HT1080 (cell line): ENCODE results near the gene CA10. TPM values are rescaled to one million over a fixed set of nuclear protein-coding genes. Genes with fewer than 3 reads are reported as not detected.
A peak's percentile ranks its signal among the peaks of the same experiment; 100 is the strongest.

Experiments used
- DNase-seq: peaks from one replicate; pipeline ENCODE4 v3.0.0-alpha.2; 2015; ENCODE audit warnings: low read depth
- total RNA-seq: library from RNA; depleted of rRNA; stranded (reverse); fragments of >200 nt; shearing (Covaris generic); gene quantifications from 2 replicates; pipeline ENCODE4 v1.2.3, GENCODE V29; 2014

CA10 gene
- total RNA-seq, 1 experiment from 2014 or later = not detected

DNA sequence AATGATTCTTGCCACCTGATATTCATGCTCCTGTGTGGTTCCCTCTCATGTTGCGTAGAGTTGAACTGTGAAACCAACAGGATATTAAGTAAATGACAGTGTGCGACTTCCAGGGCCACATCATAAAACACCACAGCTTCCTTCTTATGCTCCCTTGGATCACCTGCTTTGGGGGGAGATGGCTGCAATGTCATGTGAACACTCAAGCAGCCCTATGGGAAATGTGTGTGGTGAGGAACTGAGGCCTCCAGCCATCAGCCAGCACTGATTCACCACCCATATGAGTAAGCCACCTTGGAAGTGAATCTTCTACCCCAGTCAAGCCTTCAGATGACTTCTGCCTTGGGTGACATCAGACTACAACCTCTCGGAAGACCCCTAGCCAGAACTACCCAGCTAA is 470.6 kb downstream of the CA10 start:
- no peak for DNase-seq

DNA sequence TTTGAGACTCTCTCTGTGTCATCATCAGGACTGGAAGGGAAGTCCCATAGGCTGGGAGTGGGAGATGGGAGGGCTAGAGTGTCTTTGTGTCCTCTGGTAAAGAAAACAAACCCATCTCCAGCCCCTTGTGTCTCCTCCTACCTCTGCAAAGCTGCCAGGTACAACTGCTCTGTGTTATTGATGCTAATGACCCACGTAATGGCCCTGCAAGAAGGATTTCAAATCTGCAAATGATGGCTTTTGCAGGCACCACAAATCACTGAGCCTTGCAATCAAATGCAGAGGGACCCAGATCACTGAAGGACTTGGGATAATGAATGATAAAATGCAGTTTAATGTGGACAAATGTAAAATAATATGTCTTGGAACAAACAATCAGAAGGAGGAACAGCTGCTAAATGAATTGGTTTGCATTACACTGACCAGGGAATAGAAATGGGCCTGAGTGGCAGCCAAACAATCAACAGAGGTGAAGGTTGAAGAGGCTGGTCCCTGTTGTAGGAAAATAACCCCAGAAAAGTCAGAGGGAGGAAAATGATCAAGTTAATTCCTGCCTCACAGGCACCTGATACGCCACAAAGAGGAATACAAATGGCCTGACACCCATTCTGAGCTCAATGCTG is 473.1 kb downstream of the CA10 start:
- DNase-seq = no peak

DNA sequence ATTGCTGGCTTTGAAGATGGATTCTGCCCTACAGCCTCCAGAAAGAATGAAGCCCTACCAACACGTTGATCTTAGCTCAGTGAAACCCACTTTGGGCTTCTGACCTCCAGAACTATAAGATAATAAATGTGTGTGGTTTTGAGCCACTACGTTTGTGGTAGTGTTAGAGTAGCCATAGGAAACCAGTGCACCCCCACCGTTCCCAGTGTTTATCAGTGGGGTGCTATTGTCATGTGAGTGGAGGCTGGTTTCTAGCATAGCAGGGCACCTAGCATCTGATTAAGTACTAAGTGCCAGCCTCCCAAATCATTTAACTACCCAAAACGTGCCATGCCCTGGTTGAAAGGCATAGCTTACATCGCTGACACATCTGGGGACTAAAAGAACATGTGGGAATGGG is 474.3 kb downstream of the CA10 start:
- no peak for DNase-seq

DNA sequence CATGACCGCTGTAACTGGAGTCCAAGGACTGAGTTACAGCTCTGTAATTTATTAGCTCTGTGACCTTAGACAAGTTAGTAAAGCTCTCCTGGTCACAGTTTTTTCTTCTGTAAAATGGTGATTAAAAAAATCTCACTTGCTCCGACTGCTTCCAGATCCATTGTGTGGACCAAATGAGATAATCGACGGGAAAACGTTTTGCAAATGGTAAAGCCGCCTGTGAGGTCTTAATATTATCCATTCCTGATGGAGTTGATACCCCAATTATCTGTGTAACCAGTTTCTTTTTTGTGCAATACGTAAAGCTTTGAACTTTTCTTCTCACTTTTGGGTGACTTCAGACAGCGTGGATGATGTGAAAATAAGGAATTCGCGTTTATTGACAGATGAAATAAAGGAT is 475.2 kb downstream of the CA10 start:
- no peak for DNase-seq

DNA sequence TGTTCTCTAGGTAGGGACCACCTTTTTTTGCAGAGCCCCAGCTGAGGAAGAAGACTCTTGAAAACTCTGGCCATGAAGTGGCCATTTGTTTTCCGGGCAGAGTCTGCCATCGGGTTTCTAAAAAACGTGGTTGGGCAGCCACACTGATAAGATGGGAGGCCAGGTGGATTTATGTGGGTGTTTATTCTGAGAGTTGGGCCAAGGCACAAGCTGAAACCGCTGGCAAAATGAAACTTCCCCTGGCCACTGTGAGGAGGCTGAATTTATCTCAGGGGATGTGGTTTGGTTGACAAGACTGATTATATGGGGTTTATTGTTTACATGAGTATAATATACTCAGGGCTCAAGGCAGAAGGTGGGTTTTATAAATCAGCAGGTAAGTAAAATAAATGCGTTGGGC is 476.4 kb downstream of the CA10 start:
- no peak for DNase-seq

DNA sequence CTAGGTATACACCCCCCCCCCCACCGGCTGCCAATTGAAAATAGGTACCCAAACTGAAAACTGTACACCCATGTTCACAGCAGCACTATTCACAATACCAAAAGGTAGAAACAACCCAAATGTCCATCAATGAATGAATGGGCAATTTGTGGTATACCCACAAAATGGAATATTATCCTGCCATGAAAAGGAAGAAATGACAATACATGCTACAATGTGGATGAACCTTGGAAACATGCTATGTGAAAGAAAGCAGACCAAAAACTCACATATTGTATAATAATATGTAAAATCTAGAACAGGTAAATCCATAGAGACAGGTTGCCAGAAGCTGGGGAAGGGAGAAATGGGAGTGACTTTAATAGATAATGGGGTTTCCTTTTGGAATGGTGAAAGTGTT is 480.6 kb downstream of the CA10 start:
- no peak for DNase-seq

DNA sequence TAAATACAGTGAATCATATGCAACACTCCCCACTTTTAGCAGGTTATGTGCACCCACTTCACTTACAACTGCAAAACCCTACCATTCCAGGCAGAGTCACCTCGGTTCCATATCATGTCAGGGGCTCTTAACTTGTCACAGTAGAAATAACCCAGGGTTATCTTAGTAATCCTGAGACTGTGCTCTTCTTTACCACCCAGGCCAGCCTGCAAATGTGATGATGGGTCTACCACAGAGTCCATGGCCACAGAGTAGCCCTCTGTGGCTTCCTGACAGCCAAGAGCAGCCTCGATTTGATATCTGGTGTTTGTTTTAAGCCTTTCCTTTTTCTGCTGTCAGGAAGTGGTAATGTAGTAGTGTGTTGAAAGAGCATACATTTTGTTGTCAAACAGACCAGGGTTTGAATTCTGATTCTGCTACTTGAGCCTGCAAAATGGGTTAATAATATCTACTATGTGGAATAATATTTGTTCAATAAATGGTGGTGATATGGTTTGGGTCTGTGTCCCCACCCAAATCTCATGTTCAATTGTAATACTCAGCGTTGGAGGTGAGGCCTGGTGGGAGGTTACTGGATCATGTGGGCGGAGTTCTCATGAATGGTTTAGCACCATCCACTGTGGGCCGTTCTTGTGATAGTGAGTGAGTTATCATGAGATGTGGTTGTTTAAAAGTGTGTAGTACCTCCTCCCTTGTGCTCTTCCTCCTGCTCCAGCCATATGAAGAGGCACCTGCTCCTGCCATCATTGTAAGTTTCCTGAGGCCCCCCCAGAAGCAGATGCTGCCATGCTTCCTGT is 481.6 kb downstream of the CA10 start:
- DNase-seq = no peak

DNA sequence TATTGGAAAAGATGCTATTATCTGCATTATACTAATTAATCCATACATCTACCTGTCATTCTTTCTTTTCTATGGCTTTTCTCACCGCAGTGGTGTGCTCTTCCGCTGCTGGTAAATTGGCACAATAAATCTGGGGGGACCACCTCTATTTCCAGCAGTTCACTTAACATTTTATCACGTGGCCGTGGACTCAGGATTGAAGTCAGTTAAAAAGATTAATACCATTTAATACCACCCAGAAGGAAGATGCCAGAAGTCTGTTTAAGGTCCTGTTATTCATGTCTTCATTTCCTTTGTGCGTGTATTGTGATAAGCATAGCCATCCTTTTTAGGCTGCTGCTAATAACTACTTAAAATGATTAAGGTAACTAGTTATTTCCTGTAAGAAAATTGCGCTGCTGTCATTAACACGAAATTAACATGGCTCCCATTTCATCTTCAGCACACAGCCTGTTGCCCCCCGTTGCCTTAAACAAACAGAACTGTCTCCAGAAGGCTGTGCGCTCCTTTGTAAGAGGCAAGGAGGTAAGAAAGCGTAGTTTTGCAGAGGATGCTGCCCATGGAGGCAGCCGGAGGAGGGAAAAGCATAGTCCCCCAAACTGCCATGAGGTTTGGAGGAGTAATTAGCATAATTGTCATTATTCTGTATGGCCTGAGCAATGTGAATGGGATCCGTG is 483.8 kb downstream of the CA10 start:
- no peak for DNase-seq

DNA sequence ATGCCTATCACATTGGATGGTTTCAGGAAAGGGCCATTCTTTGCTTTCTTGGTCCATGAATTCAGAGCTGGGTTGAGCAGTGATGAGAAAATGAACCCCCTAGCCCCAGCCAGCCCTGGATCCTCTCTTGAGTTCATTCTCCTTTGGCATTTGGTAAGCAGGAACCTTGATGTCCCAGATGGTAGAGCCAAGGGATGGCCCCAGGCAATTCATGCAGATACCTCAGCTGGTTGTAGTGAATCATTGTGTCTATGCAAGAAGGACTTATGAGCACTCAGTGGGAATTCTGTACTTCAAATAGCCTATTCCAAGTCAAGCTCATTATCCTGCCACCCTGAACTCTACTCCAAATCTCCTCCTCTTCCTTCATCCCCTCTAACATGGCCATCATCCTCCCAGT is 485.4 kb downstream of the CA10 start:
- no peak for DNase-seq

DNA sequence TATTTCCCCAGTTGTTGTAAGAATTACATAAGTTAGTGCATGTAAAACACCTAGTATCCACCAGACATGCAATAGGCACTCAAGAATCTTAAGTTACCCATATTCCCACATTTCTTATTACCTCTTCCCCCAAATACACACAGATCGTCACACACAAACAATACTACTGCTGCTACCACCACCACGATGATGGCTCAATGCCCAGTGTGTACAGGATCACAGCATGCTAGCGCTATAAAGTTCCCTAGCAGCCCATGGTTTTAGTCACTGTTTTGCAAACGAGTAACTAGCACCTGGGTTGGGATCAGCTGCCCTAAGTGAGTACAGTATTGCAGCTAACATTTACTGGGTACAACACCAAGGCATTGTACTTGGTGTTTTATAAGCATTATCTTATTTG is 486.4 kb downstream of the CA10 start:
- no peak for DNase-seq

DNA sequence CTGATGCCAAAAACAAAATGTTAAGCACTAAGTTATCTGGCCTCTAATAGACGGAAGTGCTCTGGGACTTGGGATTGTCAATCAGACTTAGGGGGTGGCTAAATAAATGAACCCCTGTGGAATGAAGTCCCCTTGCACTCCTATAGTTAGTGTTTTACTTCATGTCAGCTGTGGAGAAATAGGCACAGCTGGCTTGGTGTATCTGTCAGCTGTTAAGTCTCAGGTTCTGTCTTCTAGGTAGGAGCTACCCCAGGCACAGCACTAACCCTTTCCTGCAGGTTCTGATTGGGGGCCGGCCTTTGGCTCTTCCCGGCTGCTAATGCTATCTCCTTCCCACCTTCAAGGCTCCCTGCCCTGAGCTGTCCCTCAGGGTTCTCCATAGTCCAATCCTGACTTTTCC is 487.6 kb downstream of the CA10 start:
- no peak for DNase-seq

DNA sequence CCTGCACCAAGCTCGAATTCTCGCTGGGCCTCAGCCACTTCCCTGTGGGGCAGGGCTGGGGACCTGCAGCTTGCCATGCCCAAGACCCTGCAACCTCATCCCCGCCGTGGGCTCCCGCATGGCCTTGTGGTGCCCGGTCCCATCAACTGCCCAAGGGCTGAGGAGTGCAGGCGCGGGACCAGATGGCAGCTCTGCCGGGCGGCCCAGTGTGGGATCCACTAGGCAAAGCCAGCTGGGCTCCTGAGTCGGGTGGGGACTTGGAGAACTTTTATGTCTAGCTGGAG is 489.6 kb downstream of the CA10 start:
- DNase-seq = no peak

DNA sequence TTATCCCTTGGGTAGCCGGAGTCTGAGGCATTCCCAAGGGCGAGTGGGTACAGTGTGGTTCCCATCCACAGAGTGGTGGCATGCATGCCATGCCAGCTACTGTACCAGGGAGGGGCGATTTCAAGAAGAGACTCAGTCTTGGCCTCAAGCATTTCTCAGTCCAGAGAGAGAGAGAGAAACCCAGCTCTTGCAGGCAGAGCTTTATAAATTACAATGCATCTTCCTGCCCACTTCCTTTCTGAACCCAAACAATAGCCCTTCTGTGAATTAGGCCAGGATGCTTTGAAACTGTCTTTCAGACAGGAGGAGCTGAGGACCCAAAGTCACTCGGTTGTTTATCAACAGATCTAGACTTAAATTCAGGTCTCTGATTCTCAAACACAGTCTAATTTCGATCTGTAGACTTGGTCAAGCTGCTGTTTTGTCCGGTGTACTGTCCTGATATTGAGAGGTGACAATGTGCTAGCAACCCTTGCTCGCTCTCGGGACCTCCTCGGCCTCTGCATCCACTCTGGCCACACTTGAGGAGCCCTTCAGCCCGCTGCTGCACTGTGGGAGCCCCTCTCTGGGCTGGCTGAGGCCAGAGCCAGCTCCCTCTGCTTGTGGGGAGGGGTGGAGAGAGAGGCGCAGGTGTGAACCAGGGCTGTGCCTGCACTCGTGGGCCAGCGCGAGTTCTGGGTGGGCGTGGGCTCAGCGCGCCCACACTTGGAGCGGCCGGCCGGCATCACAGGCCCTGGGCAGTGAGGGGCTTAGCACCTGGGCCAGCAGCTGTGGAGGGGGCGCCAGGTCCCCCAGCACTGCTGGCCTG is 490.2 kb downstream of the CA10 start:
- no peak for DNase-seq

DNA sequence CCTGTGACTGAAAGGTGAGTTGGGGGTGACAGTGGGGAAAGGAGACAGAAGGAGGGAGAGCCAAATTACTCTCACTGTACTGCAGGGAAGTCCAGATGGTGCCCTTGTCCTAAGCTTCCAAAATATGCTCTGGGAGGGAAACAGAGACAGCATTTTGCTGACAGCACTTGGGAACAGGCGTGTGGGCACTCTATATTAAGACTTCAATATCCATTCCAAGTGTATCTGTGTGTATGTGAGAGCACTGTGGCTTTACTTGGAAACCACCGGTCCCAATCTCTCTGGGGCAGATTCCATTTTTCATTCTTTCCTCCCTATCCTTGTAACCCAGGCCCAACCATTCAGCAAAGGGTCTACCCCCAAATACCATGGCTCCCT is 490.8 kb downstream of the CA10 start:
- no peak for DNase-seq

DNA sequence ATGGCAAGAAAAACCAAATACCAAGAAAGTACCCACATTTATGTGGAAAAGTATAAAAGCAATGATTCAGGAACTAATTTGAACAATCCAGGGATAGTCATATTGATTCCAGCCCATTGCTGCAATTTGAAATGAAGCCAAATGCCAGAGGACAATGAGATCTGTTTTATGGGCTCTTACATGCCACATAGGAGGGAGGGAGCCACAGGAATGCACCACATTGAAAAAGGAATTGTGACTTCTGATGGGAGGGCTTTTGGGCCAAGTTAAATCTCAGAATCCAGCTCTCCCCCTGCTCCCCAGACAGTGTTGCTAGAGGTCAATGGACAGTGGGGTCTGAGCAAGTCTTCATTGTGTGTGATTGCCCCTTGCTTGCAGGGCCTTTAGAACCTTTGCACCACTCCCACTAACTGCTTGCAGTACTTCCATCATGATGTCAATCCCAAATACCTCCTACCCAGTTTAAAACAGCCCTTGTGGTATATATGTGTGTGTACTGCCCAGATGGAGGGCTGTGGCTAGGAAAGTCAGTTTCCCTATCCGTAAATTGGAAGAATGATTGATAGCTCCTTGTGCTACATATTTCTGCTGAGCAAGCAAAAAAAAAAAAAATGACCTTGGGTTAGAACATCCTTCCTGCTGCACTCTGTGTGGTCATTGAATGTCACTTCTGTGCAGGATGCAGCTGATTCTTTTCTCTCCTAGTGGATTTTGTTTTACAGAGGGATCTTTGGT is 491.4 kb downstream of the CA10 start:
- DNase-seq = no peak

DNA sequence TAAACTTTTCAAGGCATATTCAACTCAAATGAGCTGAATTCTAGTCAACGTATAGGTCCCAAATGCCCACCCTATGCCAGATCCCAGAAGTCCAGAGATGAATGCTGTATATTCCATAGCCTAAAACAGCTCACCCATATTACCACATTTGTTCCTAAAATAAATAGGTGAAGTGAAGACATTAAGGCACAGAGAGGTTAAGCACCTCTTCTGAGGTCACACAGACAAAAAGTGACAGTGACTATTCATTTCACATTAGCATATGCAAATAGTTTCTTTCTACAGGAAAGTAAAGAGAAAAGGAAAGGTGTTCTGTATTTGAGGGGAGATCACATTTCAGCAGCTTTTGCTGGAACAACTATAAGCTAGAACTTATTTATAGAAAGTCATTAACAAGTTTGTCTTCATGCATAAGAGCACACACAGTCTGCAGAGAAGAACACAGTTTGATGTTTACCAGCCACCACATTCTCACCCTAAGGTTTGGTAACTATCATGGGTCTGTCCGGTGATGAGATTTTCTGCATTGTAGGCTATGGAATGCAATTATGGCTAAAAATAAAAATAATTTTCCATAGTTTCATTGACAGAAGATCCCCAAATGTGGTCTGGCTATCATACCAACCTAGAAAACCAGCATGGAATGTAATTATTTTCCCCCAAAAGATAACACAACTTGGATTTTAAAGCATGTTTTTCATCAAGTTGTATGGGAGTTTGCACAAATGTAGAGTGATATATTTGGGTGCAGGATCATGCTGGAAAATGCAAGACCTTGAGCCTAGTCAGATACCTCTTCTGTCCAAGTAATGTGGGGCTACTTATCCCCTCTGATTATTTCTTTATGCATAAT is 496.1 kb downstream of the CA10 start:
- DNase-seq = no peak

DNA sequence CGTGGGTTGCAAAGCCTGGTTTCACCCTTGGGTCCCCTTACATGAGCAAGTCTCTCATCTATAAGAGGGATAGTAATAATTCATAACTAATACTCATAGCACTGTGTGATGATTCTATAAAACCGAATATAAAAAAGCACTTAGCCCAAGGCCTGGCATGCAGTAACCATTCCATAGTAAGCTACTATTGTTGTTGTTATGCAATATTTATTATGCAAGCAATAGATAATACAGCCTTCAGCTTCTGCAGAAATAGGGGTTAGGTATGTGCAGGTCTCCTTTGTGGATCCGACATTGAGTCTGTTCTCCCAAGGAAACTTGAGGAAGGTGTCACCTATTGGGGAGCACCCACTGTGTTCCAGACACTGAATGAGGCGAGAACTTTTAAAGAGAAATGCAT is 497.1 kb downstream of the CA10 start:
- no peak for DNase-seq

DNA sequence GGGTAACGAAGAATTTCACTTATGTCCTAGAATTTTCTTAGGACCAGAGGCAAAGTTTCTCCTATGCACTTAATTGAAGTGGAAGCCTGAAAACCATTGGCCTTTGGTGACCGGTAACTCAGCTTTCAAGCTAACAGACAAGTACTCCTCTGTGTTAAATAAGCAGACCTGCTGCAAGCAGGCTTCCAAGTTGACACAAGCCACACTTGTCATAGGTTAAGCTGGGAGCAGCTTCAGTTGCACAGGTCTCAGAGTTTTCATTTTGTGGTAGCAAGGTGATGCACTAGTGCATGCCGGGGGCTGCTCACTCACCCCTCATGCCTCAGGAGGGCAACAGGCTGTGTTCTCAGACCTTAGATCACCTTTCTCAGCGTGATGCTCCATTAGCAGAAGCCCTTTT is 498.2 kb downstream of the CA10 start:
- DNase-seq = no peak

DNA sequence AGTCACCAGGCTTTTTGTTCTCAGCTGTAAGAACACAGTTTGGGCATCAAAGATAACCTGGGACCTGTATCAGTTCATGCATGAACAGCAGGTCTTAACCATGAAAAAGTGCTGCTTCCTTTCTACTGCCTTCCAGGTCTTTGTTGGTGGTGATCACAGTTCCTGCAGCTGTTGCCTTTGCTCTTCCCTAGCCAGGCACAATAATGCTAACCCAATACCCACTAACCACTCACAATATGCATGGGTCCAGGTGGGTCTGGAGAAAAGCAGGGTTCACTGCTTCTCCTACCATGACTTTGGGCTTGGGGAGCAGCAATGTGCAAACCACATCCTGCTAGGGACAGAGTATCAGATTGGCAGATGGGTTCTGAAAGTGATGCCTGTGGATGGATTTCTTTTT is 501.3 kb downstream of the CA10 start:
- no peak for DNase-seq

DNA sequence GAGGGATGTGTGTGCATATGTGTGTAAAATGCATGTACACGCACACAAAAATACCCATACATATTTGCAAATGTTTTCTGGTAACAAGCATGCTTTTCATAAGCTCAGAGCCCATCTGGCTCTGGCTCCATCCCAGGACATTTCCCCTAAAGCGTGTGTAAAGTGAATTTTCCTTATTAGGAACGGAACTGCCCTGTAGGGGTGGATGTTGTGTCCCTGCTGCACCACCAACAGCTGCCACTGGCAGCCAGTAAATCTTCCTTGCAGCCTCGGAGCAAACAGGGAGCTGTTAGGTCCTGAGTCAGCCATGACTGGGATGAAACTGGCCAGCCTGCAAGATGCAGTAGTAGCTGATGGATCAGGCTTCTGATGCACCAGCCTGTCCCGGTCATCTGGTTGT is 504.6 kb downstream of the CA10 start:
- DNase-seq = peak; percentile 7

DNA sequence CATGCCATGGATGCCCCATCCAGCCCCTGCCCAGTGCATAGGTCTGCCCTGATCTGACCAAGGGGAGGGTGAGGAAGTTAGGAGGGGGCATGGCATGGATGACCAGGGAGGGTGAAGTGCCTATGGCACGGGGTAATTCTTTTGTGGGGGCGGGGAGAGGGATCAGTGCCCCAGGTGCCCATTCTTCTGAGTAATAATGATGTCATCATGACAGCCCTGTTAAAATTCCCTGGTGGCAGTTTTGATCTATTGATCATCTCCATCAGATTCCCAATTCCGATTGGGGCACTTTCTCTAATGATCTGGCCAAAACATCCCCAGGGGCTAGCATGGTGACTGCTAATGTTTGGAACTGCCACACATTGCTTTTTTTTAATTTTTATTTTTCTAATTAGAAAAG is 506.0 kb downstream of the CA10 start:
- DNase-seq = no peak
